SK-N-SH treated with all-trans-retinoic acid at 6 μM for 48 hours (cell line): ENCODE data around the gene CATSPERD.

ENCODE experiments used
- ARNTL ChIP-seq: fragments of 450-650 bp; formaldehyde crosslinking; IDR thresholded peaks from 2 replicates; pipeline ENCODE4 v1.5.0; 2020; ENCODE audit warnings: low read depth, mild to moderate bottlenecking, moderate library complexity, borderline replicate concordance
- PATZ1 ChIP-seq: fragments of 250-450 bp; sonication (Bioruptor Pico); IDR thresholded peaks from 2 replicates; pipeline ENCODE4 v1.8.0; 2020; ENCODE audit warnings: mild to moderate bottlenecking, moderate library complexity, borderline replicate concordance
- RARB ChIP-seq: fragments of 250-450 bp; sonication (Bioruptor Pico); IDR thresholded peaks from 2 replicates; pipeline ENCODE4 v1.8.0; 2021; ENCODE audit warnings: mild to moderate bottlenecking, moderate library complexity
- TCF4 ChIP-seq: fragments of 250-450 bp; sonication (Bioruptor Pico); IDR thresholded peaks from 2 replicates; pipeline ENCODE4 v1.8.0; 2021; ENCODE audit warnings: mild to moderate bottlenecking, moderate library complexity, borderline replicate concordance
- ZC3H10 ChIP-seq: fragments of 250-450 bp; sonication (Bioruptor Pico); IDR thresholded peaks from 2 replicates; pipeline ENCODE4 v1.5.1; 2021; ENCODE audit warnings: mild to moderate bottlenecking, moderate library complexity
- ZFP3 ChIP-seq: fragments of 250-450 bp; sonication (Bioruptor Pico); IDR thresholded peaks from 2 replicates; pipeline ENCODE4 v1.5.0; 2020; ENCODE audit warnings: mild to moderate bottlenecking, moderate library complexity
- ZFP30 ChIP-seq: fragments of 450-650 bp; formaldehyde crosslinking; IDR thresholded peaks from 2 replicates; pipeline ENCODE4 v1.5.0; 2022; ENCODE audit warnings: mild to moderate bottlenecking, moderate library complexity
- ZNF8 ChIP-seq: fragments of 450-650 bp; formaldehyde crosslinking; IDR thresholded peaks from 2 replicates; pipeline ENCODE4 v1.5.0; 2020; ENCODE audit warnings: mild to moderate bottlenecking, moderate library complexity
- TF ChIP-seq, protein P1 (sequence below): fragments of 250-450 bp; sonication (Bioruptor Pico); IDR thresholded peaks from 2 replicates; pipeline ENCODE4 v1.5.1; 2020; ENCODE audit warnings: low read depth, mild to moderate bottlenecking, moderate library complexity
- TF ChIP-seq, protein P2 (sequence below): fragments of 250-450 bp; sonication (Bioruptor Pico); IDR thresholded peaks from 2 replicates; pipeline ENCODE4 v1.8.0; 2021; ENCODE audit warnings: low read depth, mild to moderate bottlenecking, moderate library complexity, borderline replicate concordance

- TF ChIP-seq ZNF8 (CRISPR knock-in tag), result no peak
- TF ChIP-seq ZFP3 (CRISPR knock-in tag), result no peak
- no peak for TF ChIP-seq RARB (CRISPR knock-in tag)
- TF ChIP-seq PATZ1 (CRISPR knock-in tag), result 0 out of 2 replicates have a peak, but pooled peaks have one; percentile 0
- TF ChIP-seq ZC3H10, result no peak
- TF ChIP-seq, protein P1, sequence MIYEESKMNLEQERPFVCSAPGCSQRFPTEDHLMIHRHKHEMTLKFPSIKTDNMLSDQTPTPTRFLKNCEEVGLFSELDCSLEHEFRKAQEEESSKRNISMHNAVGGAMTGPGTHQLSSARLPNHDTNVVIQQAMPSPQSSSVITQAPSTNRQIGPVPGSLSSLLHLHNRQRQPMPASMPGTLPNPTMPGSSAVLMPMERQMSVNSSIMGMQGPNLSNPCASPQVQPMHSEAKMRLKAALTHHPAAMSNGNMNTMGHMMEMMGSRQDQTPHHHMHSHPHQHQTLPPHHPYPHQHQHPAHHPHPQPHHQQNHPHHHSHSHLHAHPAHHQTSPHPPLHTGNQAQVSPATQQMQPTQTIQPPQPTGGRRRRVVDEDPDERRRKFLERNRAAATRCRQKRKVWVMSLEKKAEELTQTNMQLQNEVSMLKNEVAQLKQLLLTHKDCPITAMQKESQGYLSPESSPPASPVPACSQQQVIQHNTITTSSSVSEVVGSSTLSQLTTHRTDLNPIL, result no peak
- no peak for TF ChIP-seq ZFP30 (CRISPR knock-in tag)
- TF ChIP-seq TCF4 (CRISPR knock-in tag), result no peak
- TF ChIP-seq, protein P2, sequence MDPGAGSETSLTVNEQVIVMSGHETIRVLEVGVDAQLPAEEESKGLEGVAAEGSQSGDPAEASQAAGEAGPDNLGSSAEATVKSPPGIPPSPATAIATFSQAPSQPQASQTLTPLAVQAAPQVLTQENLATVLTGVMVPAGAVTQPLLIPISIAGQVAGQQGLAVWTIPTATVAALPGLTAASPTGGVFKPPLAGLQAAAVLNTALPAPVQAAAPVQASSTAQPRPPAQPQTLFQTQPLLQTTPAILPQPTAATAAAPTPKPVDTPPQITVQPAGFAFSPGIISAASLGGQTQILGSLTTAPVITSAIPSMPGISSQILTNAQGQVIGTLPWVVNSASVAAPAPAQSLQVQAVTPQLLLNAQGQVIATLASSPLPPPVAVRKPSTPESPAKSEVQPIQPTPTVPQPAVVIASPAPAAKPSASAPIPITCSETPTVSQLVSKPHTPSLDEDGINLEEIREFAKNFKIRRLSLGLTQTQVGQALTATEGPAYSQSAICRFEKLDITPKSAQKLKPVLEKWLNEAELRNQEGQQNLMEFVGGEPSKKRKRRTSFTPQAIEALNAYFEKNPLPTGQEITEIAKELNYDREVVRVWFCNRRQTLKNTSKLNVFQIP (CRISPR knock-in tag), result no peak
- TF ChIP-seq ARNTL (CRISPR knock-in tag), result no peak
Observed at GRCh38 chr19:5697890-5698634, 22.4 kb upstream of the CATSPERD start.
